PC-3 (cell line): ENCODE data around the gene ADGRV1. TPM values are rescaled to one million over a fixed set of nuclear protein-coding genes. Genes with fewer than 3 reads are reported as not detected.

ENCODE experiments used
- ATAC-seq: fragments of 200-7000 bp; cut with Tn5 transposase; 2 replicates; pipeline ENCODE4 v1.9.1; 2020; ENCODE audit warnings: mild to moderate bottlenecking, moderate library complexity
- BruUV-seq: library from RNA; stranded (reverse); fragments of 400-500 nt; replicated peaks from 2 replicates; lab custom pipeline; 2021; lab: Mats Ljungman, UMichigan
- CTCF ChIA-PET: fragments of 300-600 bp; sonication (Branson Sonifier 250); formaldehyde crosslinking; loops from one replicate; lab custom pipeline; 2022; ENCODE audit warnings: antibody characterized with exemption; lab: Charles Lee
- POLR2A ChIA-PET: fragments of 300-600 bp; sonication (Branson Sonifier 250); formaldehyde crosslinking; loops from one replicate; lab custom pipeline; 2022; ENCODE audit warnings: antibody characterized with exemption; ENCODE audit not compliant: unreplicated experiment; lab: Charles Lee
- DNase-seq: peaks from one replicate; pipeline ENCODE4 v3.0.0-alpha.2; 2015
- H2AFZ ChIP-seq: fragments of 300-600 bp; sonication (generic); 2 replicates; pipeline ENCODE4 v1.6.0; 2016; ENCODE audit warnings: antibody characterized with exemption, low read length
- H3F3A ChIP-seq: fragments of 300-600 bp; sonication (generic); one replicate; pipeline ENCODE4 v1.6.0; 2017; ENCODE audit warnings: antibody characterized with exemption, low read length, control low read depth, mild to moderate bottlenecking; ENCODE audit not compliant: unreplicated experiment
- H3K27ac ChIP-seq: fragments of 300-600 bp; sonication (generic); 2 replicates; pipeline ENCODE4 v1.5.1; 2016; ENCODE audit warnings: mild to moderate bottlenecking, low read length
- H3K27me3 ChIP-seq: fragments of 300-600 bp; sonication (generic); 2 replicates; pipeline ENCODE4 v1.6.1; 2016; ENCODE audit warnings: low read length, mixed read lengths
- H3K36me3 ChIP-seq: fragments of 300-600 bp; sonication (generic); 2 replicates; pipeline ENCODE4 v1.6.1; 2016; ENCODE audit warnings: low read depth, mixed run types, low read length, mixed read lengths
- H3K4me1 ChIP-seq: fragments of 300-600 bp; sonication (generic); 2 replicates; pipeline ENCODE4 v1.5.1; 2016; ENCODE audit warnings: low read length; ENCODE audit not compliant: insufficient read depth
- H3K4me2 ChIP-seq: fragments of 300-600 bp; sonication (generic); 2 replicates; pipeline ENCODE4 v1.6.0; 2016; ENCODE audit warnings: low read length
- H3K4me3 ChIP-seq: fragments of 300-600 bp; sonication (generic); 2 replicates; pipeline ENCODE4 v1.5.1; 2016; ENCODE audit warnings: mild to moderate bottlenecking, low read length, mixed read lengths
- H3K79me2 ChIP-seq: fragments of 300-600 bp; sonication (generic); 2 replicates; pipeline ENCODE4 v1.6.1; 2017; ENCODE audit warnings: low read length, mixed read lengths
- H3K9ac ChIP-seq: fragments of 300-600 bp; sonication (generic); 2 replicates; pipeline ENCODE4 v1.6.0; 2016; ENCODE audit warnings: mild to moderate bottlenecking, low read length
- H3K9me2 ChIP-seq: fragments of 300-600 bp; sonication (generic); replicated peaks from 2 replicates; pipeline ENCODE4 v1.6.1; 2016; ENCODE audit warnings: mixed run types, low read length, mixed read lengths
- H3K9me3 ChIP-seq: fragments of 300-600 bp; sonication (generic); 2 replicates; pipeline ENCODE4 v1.6.1; 2016; ENCODE audit warnings: low read length, mixed read lengths
- H4K20me1 ChIP-seq: fragments of 300-600 bp; sonication (generic); 2 replicates; pipeline ENCODE4 v1.6.1; 2016; ENCODE audit warnings: low read length, mixed read lengths
- EZH2 ChIP-seq: fragments of 300-600 bp; sonication (generic); IDR thresholded peaks from one replicate; pipeline ENCODE4 v1.6.1; 2017; ENCODE audit warnings: antibody characterized with exemption, mild to moderate bottlenecking, low read length; ENCODE audit not compliant: unreplicated experiment
- EZH2phosphoT487 ChIP-seq: fragments of 300-600 bp; sonication (generic); IDR thresholded peaks from 2 replicates; pipeline ENCODE4 v1.6.1; 2018; ENCODE audit warnings: mild to moderate bottlenecking, antibody characterized with exemption, low read length, borderline replicate concordance
- intact Hi-C: fragments of 100-400 bp; cut with micrococcal nuclease; formaldehyde crosslinking; loops from 2 replicates; pipeline ENCODE4 v1.9.0; 2023
- total RNA-seq: library from RNA; depleted of rRNA; stranded (reverse); fragments of >200 nt; gene quantifications from 2 replicates; pipeline ENCODE4 v1.2.3, GENCODE V29; 2014
- TF ChIP-seq, protein P1 (sequence below): fragments of 300-600 bp; sonication (generic); conservative IDR thresholded peaks from 2 replicates; pipeline ENCODE4 v1.5.1; 2017; ENCODE audit warnings: antibody characterized with exemption, low read depth, mild to moderate bottlenecking, low read length

The ADGRV1 gene
- total RNA-seq, 1 experiment from 2014 or later, result 22.7 TPM

DNA sequence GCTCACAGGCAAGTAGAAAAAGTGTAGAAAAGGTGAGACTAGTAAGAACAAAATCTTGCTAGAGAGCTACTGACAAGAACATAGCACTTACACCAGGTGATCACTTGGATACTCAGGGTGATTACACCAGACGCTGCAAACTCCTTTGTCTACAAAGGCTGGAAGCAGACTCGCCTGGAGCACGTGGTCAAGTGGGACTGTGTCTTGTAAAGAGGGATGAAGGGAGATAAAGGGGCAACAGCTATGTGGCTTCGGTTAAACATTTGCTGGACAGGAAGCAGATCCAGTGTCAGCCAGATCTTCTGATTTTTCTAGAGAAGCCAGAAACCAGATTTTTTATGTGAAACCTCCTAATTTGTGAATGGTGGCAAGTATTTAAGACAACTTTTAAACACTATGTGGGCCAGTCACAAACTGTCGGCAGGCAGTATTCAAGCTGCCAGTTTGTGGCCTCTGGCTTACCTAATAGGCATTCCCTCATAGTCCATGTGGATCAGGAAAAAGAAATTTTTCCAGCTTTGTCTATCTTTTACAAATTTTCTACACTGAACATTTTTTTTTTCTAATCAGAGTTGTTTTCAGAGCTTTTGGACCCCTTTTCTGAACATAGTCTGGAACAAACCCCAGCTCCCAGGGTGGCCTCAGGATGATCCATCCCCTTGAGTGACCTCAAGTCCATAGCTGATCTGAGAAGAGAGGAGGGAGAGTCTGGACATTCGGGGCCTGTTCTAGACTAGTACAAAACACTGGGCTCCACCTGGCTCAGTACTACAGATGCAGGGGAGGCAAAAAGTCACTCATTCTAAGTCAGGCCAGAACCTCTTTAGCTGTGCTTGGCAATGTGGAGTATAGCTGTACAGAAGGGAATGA is 561.6 kb downstream of the ADGRV1 start:
- Histone ChIP-seq H3K4me2 (no peak overlapping the region), H3K79me2 (no peaks in the 10 kb centered on the region), H3K9ac (no peak overlapping the region), H3F3A (no peaks in the 10 kb centered on the region), H3K27me3 (no peaks in the 10 kb centered on the region), H2AFZ (no peak overlapping the region), H3K4me1 (peaks cover under 1% of the 10 kb centered on the region), H4K20me1 (no peaks in the 10 kb centered on the region), H3K36me3 (no peaks in the 10 kb centered on the region), H3K27ac (no peak overlapping the region), H3K9me3 (no peaks in the 10 kb centered on the region), H3K4me3 (no peak overlapping the region), H3K9me2 (no peaks in the 10 kb centered on the region)
- ATAC-seq (no peak), DNase-seq (no peak)
- ChIA-PET CTCF (no interaction called here), POLR2A (no interaction called here)
- BruUV-seq, result no TSS peak
- intact Hi-C loops, result no loop called here
- no peak for TF ChIP-seq EZH2phosphoT487
- TF ChIP-seq EZH2, result no peak
- TF ChIP-seq, protein P1, sequence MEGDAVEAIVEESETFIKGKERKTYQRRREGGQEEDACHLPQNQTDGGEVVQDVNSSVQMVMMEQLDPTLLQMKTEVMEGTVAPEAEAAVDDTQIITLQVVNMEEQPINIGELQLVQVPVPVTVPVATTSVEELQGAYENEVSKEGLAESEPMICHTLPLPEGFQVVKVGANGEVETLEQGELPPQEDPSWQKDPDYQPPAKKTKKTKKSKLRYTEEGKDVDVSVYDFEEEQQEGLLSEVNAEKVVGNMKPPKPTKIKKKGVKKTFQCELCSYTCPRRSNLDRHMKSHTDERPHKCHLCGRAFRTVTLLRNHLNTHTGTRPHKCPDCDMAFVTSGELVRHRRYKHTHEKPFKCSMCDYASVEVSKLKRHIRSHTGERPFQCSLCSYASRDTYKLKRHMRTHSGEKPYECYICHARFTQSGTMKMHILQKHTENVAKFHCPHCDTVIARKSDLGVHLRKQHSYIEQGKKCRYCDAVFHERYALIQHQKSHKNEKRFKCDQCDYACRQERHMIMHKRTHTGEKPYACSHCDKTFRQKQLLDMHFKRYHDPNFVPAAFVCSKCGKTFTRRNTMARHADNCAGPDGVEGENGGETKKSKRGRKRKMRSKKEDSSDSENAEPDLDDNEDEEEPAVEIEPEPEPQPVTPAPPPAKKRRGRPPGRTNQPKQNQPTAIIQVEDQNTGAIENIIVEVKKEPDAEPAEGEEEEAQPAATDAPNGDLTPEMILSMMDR, result no peak

DNA sequence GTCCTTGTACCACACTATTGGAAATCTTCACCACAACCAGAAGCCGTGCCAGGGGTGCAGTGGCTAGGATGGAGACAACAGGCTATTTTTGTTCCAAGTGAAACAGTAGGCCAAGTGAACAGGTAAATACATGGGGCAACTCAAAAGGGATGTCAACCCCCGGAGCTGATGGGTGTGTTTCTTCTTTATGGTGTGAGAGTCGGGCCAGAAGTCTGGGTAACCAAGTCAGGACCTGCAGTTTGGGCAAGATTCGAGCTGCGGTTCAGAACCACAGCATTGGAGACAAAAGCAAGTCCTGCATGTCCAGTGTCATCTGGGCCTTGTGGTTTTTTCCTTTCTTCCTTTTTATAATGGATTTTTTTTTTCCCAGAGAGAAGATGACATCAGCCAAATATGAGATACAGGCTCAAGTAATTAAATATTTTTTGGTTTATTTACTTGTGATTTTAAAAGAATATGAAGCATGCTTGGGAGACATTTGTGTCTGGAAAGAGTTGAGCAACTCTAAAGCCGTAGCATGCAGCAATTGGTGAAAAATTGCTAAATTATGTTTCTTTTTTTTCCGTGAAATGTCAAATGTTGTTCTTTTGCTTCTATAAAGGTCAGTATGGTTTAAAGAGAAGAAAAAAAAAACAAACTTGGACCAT is 562.9 kb downstream of the ADGRV1 start:
- Histone ChIP-seq H3K4me2 (no peak overlapping the region), H2AFZ (no peak overlapping the region), H3K4me3 (no peak overlapping the region), H3K27ac (no peak overlapping the region), H3K4me1 (peaks cover 13% of the 10 kb centered on the region), H3K79me2 (no peaks in the 10 kb centered on the region), H3K9ac (no peak overlapping the region), H3F3A (no peaks in the 10 kb centered on the region), H3K36me3 (no peaks in the 10 kb centered on the region), H3K9me2 (no peaks in the 10 kb centered on the region), H4K20me1 (no peaks in the 10 kb centered on the region), H3K9me3 (no peaks in the 10 kb centered on the region), H3K27me3 (no peaks in the 10 kb centered on the region)
- ChIA-PET CTCF (no interaction called here), POLR2A (no interaction called here)
- intact Hi-C loops, result no loop called here
- no TSS peak for BruUV-seq
- ATAC-seq (no peak), DNase-seq (no peak)
- TF ChIP-seq EZH2, result no peak
- TF ChIP-seq EZH2phosphoT487, result no peak
- TF ChIP-seq, protein P1, result no peak

DNA sequence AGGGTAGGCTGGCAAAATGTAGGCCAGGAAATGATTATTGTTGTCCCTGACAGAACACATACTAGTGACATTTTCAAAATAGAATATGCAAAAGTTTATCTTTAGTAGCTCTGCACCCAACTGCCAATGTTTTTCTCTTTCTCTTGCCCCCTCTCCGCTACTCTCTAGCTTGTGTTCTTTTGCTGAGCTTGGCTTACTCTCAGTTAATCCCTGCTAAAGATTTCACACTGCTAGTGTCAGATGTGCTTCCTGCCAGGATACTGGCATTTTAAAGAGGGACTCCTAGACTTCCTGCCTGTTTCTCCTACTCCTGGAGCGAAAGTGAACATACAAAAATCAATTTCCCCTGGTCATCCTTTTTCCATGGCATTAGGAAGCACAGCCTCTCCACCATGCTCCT is 564.1 kb downstream of the ADGRV1 start:
- H3K4me2 ChIP-seq, result no peak overlapping the region
- H3K4me3 ChIP-seq, result no peak overlapping the region
- H3K27ac ChIP-seq, result no peak overlapping the region
- DNase-seq, result no peak
- H3K9me3 ChIP-seq, result no peaks in the 10 kb centered on the region
- no peak overlapping the region for H2AFZ ChIP-seq
- ATAC-seq, result no peak
- no peaks in the 10 kb centered on the region for H3K36me3 ChIP-seq
- no TSS peak for BruUV-seq
- H3K79me2 ChIP-seq, result no peaks in the 10 kb centered on the region
- TF ChIP-seq, protein P1, result no peak
- no peak for TF ChIP-seq EZH2
- TF ChIP-seq EZH2phosphoT487, result no peak
- H3K9ac ChIP-seq, result no peak overlapping the region
- no peaks in the 10 kb centered on the region for H3F3A ChIP-seq
- no peaks in the 10 kb centered on the region for H4K20me1 ChIP-seq
- POLR2A ChIA-PET, result no interaction called here
- H3K27me3 ChIP-seq, result no peaks in the 10 kb centered on the region
- CTCF ChIA-PET, result no interaction called here
- intact Hi-C loops, result no loop called here
- H3K4me1 ChIP-seq, result peaks cover 25% of the 10 kb centered on the region
- no peaks in the 10 kb centered on the region for H3K9me2 ChIP-seq
